ENCODE results near the gene SLC35F1.

The SLC35F1 gene

GRCh38 chr6:118354641-118355040, 447.6 kb downstream of the SLC35F1 start:
- H3K9ac ChIP-seq (ENCODE audit: low read length), result no peak overlapping the region
- H3K4me3 ChIP-seq (ENCODE audit: low read length), result no peak overlapping the region
- no peak overlapping the region for H3K27ac ChIP-seq (ENCODE audit: low read length)
- no peaks in the 10 kb centered on the region for H3K9me3 ChIP-seq (ENCODE audit: insufficient read depth, low read length)
- 0 out of 2 replicates have a peak overlapping the region, but pooled peaks have one; percentile 12 for H3K4me2 ChIP-seq (ENCODE audit: low read length)
- H3K36me3 ChIP-seq (replicated peaks; ENCODE audit: low read depth, low read length), result no peaks in the 10 kb centered on the region
- H3K4me1 ChIP-seq (ENCODE audit: low read length), result peaks cover 10% of the 10 kb centered on the region
- TF ChIP-seq, protein P1, sequence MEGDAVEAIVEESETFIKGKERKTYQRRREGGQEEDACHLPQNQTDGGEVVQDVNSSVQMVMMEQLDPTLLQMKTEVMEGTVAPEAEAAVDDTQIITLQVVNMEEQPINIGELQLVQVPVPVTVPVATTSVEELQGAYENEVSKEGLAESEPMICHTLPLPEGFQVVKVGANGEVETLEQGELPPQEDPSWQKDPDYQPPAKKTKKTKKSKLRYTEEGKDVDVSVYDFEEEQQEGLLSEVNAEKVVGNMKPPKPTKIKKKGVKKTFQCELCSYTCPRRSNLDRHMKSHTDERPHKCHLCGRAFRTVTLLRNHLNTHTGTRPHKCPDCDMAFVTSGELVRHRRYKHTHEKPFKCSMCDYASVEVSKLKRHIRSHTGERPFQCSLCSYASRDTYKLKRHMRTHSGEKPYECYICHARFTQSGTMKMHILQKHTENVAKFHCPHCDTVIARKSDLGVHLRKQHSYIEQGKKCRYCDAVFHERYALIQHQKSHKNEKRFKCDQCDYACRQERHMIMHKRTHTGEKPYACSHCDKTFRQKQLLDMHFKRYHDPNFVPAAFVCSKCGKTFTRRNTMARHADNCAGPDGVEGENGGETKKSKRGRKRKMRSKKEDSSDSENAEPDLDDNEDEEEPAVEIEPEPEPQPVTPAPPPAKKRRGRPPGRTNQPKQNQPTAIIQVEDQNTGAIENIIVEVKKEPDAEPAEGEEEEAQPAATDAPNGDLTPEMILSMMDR (IDR thresholded peaks at IDR 0.05; ENCODE audit: low read depth, low read length), result no peak
- TF ChIP-seq EZH2phosphoT487 (IDR thresholded peaks at IDR 0.05; ENCODE audit: low read depth), result no peak
- H4K20me1 ChIP-seq (ENCODE audit: insufficient read depth, low read length), result peaks cover 6% of the 10 kb centered on the region; the same call in 1 of the 2 replicates
- H3K27me3 ChIP-seq (ENCODE audit: low read depth, low read length), result peaks cover 53% of the 10 kb centered on the region
- no peaks in the 10 kb centered on the region for H3K79me2 ChIP-seq (ENCODE audit: low read length)
- no peak overlapping the region for H2AFZ ChIP-seq (ENCODE audit: low read depth, low read length)

- H2AFZ ChIP-seq (ENCODE audit: low read depth, low read length), result no peak overlapping the region
Observed at GRCh38 chr6:118356054-118356453, 449.0 kb downstream of the SLC35F1 start.

GRCh38 chr6:118356686-118357085, 449.6 kb downstream of the SLC35F1 start:
- Histone ChIP-seq H3K79me2 (ENCODE audit: low read length) (no peaks in the 10 kb centered on the region), H3K4me1 (ENCODE audit: low read length) (peaks cover 10% of the 10 kb centered on the region), H3K36me3 (replicated peaks; ENCODE audit: low read depth, low read length) (no peaks in the 10 kb centered on the region), H3K27ac (ENCODE audit: low read length) (no peak overlapping the region), H4K20me1 (ENCODE audit: insufficient read depth, low read length) (peaks cover 6% of the 10 kb centered on the region; the same call in 1 of the 2 replicates), H3K4me2 (ENCODE audit: low read length) (no peak overlapping the region), H3K9me3 (ENCODE audit: insufficient read depth, low read length) (no peaks in the 10 kb centered on the region), H2AFZ (ENCODE audit: low read depth, low read length) (no peak overlapping the region), H3K4me3 (ENCODE audit: low read length) (no peak overlapping the region), H3K27me3 (ENCODE audit: low read depth, low read length) (peaks cover 46% of the 10 kb centered on the region), H3K9ac (ENCODE audit: low read length) (no peak overlapping the region)
- TF ChIP-seq EZH2phosphoT487 (IDR thresholded peaks at IDR 0.05; ENCODE audit: low read depth), result no peak

More at GRCh38 chr6:118356054-118356453, 449.0 kb downstream of the SLC35F1 start:
- H4K20me1 ChIP-seq (ENCODE audit: insufficient read depth, low read length), result peaks cover 6% of the 10 kb centered on the region; the same call in 1 of the 2 replicates
- TF ChIP-seq EZH2phosphoT487 (IDR thresholded peaks at IDR 0.05; ENCODE audit: low read depth), result no peak
- TF ChIP-seq, protein P1 (IDR thresholded peaks at IDR 0.05; ENCODE audit: low read depth, low read length), result no peak
- H3K36me3 ChIP-seq (replicated peaks; ENCODE audit: low read depth, low read length), result no peaks in the 10 kb centered on the region
- no peak overlapping the region for H3K4me2 ChIP-seq (ENCODE audit: low read length)
- peaks cover 10% of the 10 kb centered on the region for H3K4me1 ChIP-seq (ENCODE audit: low read length)
- H3K79me2 ChIP-seq (ENCODE audit: low read length), result no peaks in the 10 kb centered on the region
- no peak overlapping the region for H3K27ac ChIP-seq (ENCODE audit: low read length)
- peaks cover 52% of the 10 kb centered on the region for H3K27me3 ChIP-seq (ENCODE audit: low read depth, low read length)
- H3K4me3 ChIP-seq (ENCODE audit: low read length), result no peak overlapping the region
- H3K9me3 ChIP-seq (ENCODE audit: insufficient read depth, low read length), result no peaks in the 10 kb centered on the region
- no peak overlapping the region for H3K9ac ChIP-seq (ENCODE audit: low read length)
